GM10248 (cell line): Measurements from ENCODE around the gene L2HGDH.

Experiments
- CTCF ChIA-PET: fragments of 300-600 bp; sonication (Branson Sonifier 250); formaldehyde crosslinking; extraction: SDS; loops from one replicate; lab custom pipeline; 2021; ENCODE audit warnings: antibody characterized with exemption; lab: Yijun Ruan, JAX
- POLR2A ChIA-PET: fragments of 350-650 bp; sonication (Branson Sonifier 250); formaldehyde crosslinking; extraction: SDS; loops from one replicate; lab custom pipeline; 2020; ENCODE audit warnings: antibody characterized with exemption; lab: Yijun Ruan, JAX
- DNase-seq: peaks from one replicate; pipeline ENCODE4 v3.0.0; 2012; ENCODE audit errors: extremely low spot score
- CTCF ChIP-seq: IDR thresholded peaks from 2 replicates; pipeline ENCODE4 v1.5.1; 2012; ENCODE audit warnings: mild to moderate bottlenecking, low read depth; ENCODE audit errors: extremely low read depth, missing control alignments, control extremely low read depth

The L2HGDH gene

GRCh38 chr14:50290306-50290705, 21.7 kb downstream of the L2HGDH start:
- ChIA-PET POLR2A (no interaction called here), CTCF (interaction anchor here (1.0 to 1.5 kb wide), 2 partner anchors 10 to 22 kb away, joined by 3 to 4 read pairs; partner anchors contain the start of genes DMAC2L and L2HGDH)
- TF ChIP-seq CTCF = no peak
- no peak for DNase-seq

GRCh38 chr14:50288146-50288545, 23.9 kb downstream of the L2HGDH start:
- no peak for DNase-seq
- POLR2A ChIA-PET = no interaction called here
- no peak for TF ChIP-seq CTCF
- CTCF ChIA-PET = interaction anchor here (0.7 kb wide), 1 partner anchor 21 kb away, joined by 3 read pairs; no protein-coding TSS in a partner anchor

- CTCF ChIA-PET = interaction anchor here (1.0 to 1.2 kb wide), 2 partner anchors 18 to 25 kb away, joined by 3 to 4 read pairs; no protein-coding TSS in a partner anchor
- POLR2A ChIA-PET = no interaction called here
- no peak for TF ChIP-seq CTCF
- DNase-seq = no peak
These were observed 26.2 kb downstream of the L2HGDH start for GRCh38 chr14:50285861-50286260.

GRCh38 chr14:50272498-50272897, 39.5 kb downstream of the L2HGDH start:
- ChIA-PET CTCF (no interaction called here), POLR2A (no interaction called here)
- TF ChIP-seq CTCF = no peak
- DNase-seq = no peak

GRCh38 chr14:50270932-50271331, 41.1 kb downstream of the L2HGDH start:
- no peak for DNase-seq
- POLR2A ChIA-PET = no interaction called here
- TF ChIP-seq CTCF = no peak
- CTCF ChIA-PET = no interaction called here

- ChIA-PET CTCF (interaction anchor here (0.7 to 1.8 kb wide), 3 partner anchors 16 to 145 kb away, joined by 3 to 4 read pairs (median 4); no protein-coding TSS in a partner anchor), POLR2A (no interaction called here)
These were observed 47.0 kb downstream of the L2HGDH start for GRCh38 chr14:50265029-50265428.

More at GRCh38 chr14:50265029-50265428, 47.0 kb downstream of the L2HGDH start:
- TF ChIP-seq CTCF = no peak
- no peak for DNase-seq
